Left lung (tissue), 10 donors: Measurements from ENCODE around the gene BCAS1. TPM values are rescaled to one million over a fixed set of nuclear protein-coding genes. Genes with fewer than 3 reads are reported as not detected.
"Not testable (repeated sequence)": the region's sequence is repeated elsewhere in the genome, so short reads cannot be mapped to it uniquely, and the experiment has no call there.

Source experiments
- ATAC-seq: fragments of 200-7000 bp; cut with Tn5 transposase; one replicate; pipeline ENCODE4 v1.9.1; 2020; ENCODE audit warnings: moderate library complexity
- DNase-seq, 4 donors: peaks; one replicate each; pipeline ENCODE4 v3.0.0-alpha.2; 2013 to 2020
- H3K27ac ChIP-seq, 2 donors: fragments of 200-600 bp; sonication (generic) in 1 of 2; one replicate each; pipeline versions ENCODE4 v1.5.0 to v1.8.0; 2020 to 2021
- H3K27me3 ChIP-seq, 2 donors: fragments of 200-600 bp; sonication (generic) in 1 of 2; one replicate each; pipeline versions ENCODE4 v1.5.0 to v1.8.0; 2020 to 2021
- H3K36me3 ChIP-seq, 2 donors: fragments of 200-600 bp; sonication (generic) in 1 of 2; one replicate each; pipeline versions ENCODE4 v1.5.0 to v1.8.0; 2020 to 2021
- H3K4me1 ChIP-seq, 2 donors: fragments of 200-600 bp; one replicate each; pipeline ENCODE4 v1.8.0; 2021
- H3K4me3 ChIP-seq, 2 donors: fragments of 200-600 bp; sonication (generic) in 1 of 2; one replicate each; pipeline versions ENCODE4 v1.5.0 to v1.8.0; 2020 to 2021; ENCODE audit warnings: mild to moderate bottlenecking in 1 of 2
- H3K9me3 ChIP-seq, 2 donors: fragments of 200-600 bp; sonication (generic) in 1 of 2; one replicate each; pipeline versions ENCODE4 v1.5.0 to v1.8.0; 2020 to 2021
- intact Hi-C, 2 donors: fragments of 100-400 bp; cut with DNase I; formaldehyde crosslinking; loops; one replicate each; pipeline versions ENCODE4 v1.11.2 to v1.14.2; 2022
- polyA plus RNA-seq, 6 donors: library from polyadenylated mRNA; unstranded; fragments of 120-200 nt; gene quantifications; one replicate each; pipeline ENCODE4 v1.2.1, GENCODE V29; 2013; ENCODE audit not compliant: insufficient read length in 6 of 6
- total RNA-seq, 2 donors: library from RNA; stranded (reverse); fragmentation: NEBNext Ultra II Directional; extraction: Animal tissue kit (Norgen Biotek cat#: 25700); gene quantifications; one replicate each; pipeline ENCODE4 v1.2.1, GENCODE V29; 2021
- TF ChIP-seq, protein P1 (sequence below), 2 donors: fragments of 200-600 bp; sonication (generic) in 1 of 2; IDR thresholded peaks; one replicate each; pipeline versions ENCODE4 v1.5.0 to v1.8.0; 2021; ENCODE audit warnings: antibody characterized with exemption in 2 of 2
- donor health status: DM: no; HTN: yes; CAD: no.
- donor health status: DM: no; HTN: no; CAD: no.

The BCAS1 gene
- total and polyA plus RNA-seq, 8 donors, result 0.44 to 1.6 (median 0.81) TPM

DNA sequence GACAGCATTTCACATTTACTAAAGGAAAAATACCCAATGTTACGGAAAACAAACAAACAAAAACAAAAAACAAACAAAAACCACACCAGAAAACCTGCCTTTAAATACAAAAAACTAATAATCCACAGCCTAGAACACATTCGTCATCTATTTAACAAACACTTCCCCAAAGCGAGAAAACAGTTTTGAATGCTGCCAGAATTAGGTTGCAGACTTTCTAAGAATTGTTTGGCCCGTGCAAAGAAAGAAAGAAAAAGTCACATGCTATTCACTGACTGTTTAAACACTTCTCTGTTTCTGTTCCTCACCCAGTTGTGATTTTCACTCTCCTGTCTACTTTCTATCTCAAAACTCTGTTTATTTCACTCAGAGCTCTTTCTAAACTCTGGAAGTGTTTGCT is 52.5 kb downstream of the BCAS1 start:
- Histone ChIP-seq H3K4me3 (no peak overlapping the region), H3K9me3 (no peaks in the 10 kb centered on the region), H3K4me1 (no peaks in the 10 kb centered on the region), H3K27ac (peak overlapping the region in 1 of 2 donors; percentile 39), H3K27me3 (no peaks in the 10 kb centered on the region), H3K36me3 (no peaks in the 10 kb centered on the region)
- ATAC-seq, result peak; percentile 60
- TF ChIP-seq, protein P1, sequence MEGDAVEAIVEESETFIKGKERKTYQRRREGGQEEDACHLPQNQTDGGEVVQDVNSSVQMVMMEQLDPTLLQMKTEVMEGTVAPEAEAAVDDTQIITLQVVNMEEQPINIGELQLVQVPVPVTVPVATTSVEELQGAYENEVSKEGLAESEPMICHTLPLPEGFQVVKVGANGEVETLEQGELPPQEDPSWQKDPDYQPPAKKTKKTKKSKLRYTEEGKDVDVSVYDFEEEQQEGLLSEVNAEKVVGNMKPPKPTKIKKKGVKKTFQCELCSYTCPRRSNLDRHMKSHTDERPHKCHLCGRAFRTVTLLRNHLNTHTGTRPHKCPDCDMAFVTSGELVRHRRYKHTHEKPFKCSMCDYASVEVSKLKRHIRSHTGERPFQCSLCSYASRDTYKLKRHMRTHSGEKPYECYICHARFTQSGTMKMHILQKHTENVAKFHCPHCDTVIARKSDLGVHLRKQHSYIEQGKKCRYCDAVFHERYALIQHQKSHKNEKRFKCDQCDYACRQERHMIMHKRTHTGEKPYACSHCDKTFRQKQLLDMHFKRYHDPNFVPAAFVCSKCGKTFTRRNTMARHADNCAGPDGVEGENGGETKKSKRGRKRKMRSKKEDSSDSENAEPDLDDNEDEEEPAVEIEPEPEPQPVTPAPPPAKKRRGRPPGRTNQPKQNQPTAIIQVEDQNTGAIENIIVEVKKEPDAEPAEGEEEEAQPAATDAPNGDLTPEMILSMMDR (IDR thresholded peaks at IDR 0.05), result no peak
- intact Hi-C loops, result no loop called here
- DNase-seq, result no peak

DNA sequence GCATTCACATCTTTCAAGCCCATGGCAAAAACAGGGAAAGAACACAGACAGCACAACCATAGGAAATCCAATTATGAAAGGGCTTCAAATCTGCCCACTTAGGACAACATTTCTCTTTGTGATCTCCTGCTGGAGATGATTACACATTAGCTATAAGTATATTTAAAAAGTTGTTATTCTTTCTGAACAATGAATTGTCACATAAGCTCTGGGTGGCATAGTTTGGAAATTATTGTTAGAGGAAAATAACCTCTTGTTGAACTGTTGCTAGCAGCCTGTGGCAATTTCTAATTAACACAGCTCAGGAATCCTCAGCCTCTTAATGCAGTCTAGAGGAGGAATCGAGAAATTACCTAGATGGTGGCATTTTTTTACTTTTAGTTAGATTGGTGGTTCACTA is 54.9 kb downstream of the BCAS1 start:
- TF ChIP-seq, protein P1 (IDR thresholded peaks at IDR 0.05), result no peak
- Histone ChIP-seq H3K9me3 (no peaks in the 10 kb centered on the region), H3K36me3 (no peaks in the 10 kb centered on the region), H3K27me3 (no peaks in the 10 kb centered on the region), H3K4me1 (no peaks in the 10 kb centered on the region), H3K4me3 (no peak overlapping the region), H3K27ac (no peak overlapping the region)
- ATAC-seq (no peak), DNase-seq (no peak)
- intact Hi-C loops, result no loop called here

DNA sequence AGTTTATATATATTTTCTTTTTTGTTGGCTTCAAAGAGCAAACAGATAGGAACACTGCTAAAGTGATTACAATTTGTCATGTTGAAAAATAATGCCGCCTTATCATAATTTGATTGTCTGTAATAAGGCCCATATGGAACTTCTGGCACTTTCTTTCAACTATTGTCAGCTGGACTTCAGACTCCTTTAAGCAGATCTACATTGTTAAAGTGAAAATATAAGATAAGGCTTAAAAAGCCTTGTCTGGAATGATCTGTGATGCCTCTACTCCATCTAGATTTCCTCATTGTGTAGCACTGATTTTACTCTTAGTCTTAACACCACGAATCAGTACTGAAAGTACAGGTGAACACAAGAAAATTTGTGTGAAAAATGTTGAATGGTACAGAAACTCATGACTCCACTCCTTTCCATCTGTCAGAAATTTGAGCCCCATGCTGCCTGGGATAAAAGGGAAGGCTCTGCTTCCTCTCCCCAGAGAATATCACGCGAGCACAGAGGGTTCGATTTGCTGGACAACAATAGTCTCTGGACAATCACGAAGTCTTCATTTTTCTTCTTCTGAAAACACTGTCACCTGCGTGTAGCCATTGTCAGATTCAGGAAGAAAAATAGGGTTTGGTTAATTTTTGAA is 56.0 kb downstream of the BCAS1 start:
- intact Hi-C loops, result no loop called here
- H3K9me3 ChIP-seq, result no peaks in the 10 kb centered on the region
- DNase-seq (peak in 2 of 4 donors; percentile 27 to 30), ATAC-seq (no peak)
- no peak overlapping the region for H3K27ac ChIP-seq
- no peaks in the 10 kb centered on the region for H3K4me1 ChIP-seq
- no peaks in the 10 kb centered on the region for H3K27me3 ChIP-seq
- no peaks in the 10 kb centered on the region for H3K36me3 ChIP-seq
- TF ChIP-seq, protein P1 (IDR thresholded peaks at IDR 0.05), result no peak
- no peak overlapping the region for H3K4me3 ChIP-seq

DNA sequence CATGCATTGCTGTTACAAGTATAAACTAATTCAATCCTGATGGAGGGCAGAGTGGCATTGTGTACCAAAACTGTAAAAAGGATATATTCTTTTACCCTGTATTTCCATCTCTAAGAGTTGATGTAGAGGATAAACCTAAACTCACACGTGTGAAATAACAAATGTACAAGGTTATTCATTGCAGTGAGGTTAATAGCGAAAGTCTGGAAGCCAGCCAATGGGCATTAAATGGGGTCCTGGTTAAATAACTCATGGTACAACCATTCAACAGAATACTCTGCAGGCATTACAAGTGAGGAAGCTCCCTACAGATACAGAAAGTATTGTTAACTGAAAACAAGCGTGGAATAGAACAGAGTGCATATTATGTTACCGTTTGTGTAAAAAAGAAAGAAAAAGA is 56.9 kb downstream of the BCAS1 start:
- ATAC-seq, result no peak
- TF ChIP-seq, protein P1 (IDR thresholded peaks at IDR 0.05), result no peak
- Histone ChIP-seq H3K27me3 (no peaks in the 10 kb centered on the region), H3K27ac (no peak overlapping the region), H3K4me1 (no peaks in the 10 kb centered on the region), H3K4me3 (no peak overlapping the region), H3K36me3 (no peaks in the 10 kb centered on the region), H3K9me3 (no peaks in the 10 kb centered on the region)
- intact Hi-C loops, result no loop called here
- no peak for DNase-seq

DNA sequence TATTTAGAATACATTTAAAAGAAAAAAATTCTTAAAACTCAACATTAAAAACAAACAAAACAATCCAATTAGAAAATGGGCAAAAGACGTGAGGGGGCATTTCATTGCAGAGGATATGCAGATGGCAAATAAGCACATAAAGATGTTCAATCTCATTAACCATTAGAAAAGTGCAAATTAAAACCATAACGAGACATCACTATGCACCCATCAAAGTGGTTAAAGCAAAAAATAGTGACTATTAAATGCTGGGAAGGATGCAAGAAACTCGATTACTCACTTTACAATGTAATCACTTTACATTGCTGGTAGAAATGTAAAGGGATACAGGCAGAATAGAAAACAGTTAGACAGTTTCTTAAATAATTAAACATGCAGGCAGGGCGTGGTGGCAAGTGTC is 59.0 kb downstream of the BCAS1 start:
- Histone ChIP-seq H3K36me3 (no peaks in the 10 kb centered on the region), H3K4me1 (no peaks in the 10 kb centered on the region), H3K9me3 (no peaks in the 10 kb centered on the region), H3K27ac (no peak overlapping the region), H3K4me3 (no peak overlapping the region), H3K27me3 (peaks cover 0 to 4% of the 10 kb centered on the region in 2 donors)
- TF ChIP-seq, protein P1 (IDR thresholded peaks at IDR 0.05), result no peak
- no peak for ATAC-seq
- intact Hi-C loops, result no loop called here
- no peak for DNase-seq

DNA sequence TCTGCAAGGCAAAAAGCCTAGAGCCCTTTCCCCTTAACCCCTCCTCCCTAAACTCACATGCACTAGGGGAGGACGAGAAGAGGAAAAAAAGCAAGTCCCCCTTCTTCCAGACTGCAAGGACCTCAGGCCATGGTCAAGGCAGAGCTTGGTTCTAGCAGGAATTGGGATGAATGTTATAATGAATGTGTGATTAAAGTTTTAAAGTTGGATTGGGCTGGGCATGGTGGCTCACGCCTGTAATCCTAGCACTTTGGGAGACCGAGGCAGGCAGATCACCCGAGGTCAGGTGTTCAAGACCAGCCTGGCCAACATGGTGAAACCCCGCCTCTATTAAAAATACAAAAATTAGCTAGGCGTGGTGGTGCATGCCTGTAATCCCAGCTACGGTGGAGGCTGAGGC is 64.2 kb downstream of the BCAS1 start:
- intact Hi-C loops, H3K36me3 ChIP-seq, DNase-seq, H3K4me3 ChIP-seq, H3K4me1 ChIP-seq, H3K9me3 ChIP-seq, H3K27ac ChIP-seq, H3K27me3 ChIP-seq, ATAC-seq: not testable (repeated sequence)
